GM18519 (cell line): ENCODE data around the gene AMN.

Source experiments
- ATAC-seq: cut with Tn5 transposase; IDR thresholded peaks from one replicate; pipeline ENCODE4 v1.9.1; 2021; ENCODE audit warnings: mild to moderate bottlenecking, moderate library complexity; ENCODE audit not compliant: unreplicated experiment, low FRiP score

The AMN gene

DNA sequence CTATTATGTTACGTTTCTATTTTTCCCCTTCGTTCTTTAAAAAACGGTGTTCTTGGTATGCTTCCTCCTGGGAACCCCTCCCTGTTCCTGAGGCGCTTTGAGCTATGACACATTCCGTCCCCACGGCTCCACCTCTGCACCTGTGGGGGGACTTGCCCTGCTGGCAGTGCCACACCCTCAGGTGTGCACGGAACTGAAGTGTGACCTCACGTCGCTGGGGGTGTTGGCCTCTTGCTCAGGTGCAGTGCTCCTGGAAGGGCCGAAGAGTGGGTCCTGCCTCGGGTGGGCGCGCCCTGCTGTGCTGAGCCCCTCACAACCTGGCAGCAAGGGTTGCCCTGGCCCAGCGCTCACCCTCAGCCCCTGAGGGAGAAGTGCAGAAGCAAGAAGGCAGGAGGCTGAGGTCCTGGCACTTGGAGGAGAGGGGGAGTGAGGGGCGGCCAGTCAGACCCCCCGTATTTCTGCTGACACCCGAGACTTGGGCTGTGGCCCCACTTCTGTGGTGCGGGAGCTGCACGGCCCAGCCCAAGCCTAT, 4.9 kb downstream of the AMN start:
- no peak for ATAC-seq

DNA sequence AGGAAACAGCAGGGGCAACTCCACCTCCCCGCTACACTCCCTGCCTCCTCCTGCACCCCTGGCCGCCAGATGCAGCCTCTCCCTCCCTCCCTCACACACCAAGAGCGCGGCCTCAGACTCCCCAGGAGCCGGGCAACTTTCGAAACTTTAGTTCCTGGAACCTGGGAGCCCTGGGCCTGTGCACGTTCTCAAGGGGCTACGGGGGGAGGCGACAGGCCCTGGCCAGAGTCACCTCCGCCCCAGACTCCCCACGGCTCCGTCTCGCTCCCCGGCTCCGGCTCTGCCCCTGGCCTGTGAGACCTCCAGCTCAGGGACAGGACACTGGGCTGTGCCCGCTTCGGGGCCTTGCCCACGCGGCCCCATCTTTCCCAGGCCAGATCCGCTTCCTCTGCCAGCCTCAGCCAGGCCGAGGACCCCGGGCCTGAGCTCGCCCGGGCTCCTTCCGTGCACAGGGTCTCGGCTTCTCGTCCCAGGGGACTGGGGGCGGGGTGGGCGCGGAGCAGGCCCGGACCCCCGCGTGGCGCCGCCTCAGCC, 5.5 kb downstream of the AMN start:
- ATAC-seq, result no peak

DNA sequence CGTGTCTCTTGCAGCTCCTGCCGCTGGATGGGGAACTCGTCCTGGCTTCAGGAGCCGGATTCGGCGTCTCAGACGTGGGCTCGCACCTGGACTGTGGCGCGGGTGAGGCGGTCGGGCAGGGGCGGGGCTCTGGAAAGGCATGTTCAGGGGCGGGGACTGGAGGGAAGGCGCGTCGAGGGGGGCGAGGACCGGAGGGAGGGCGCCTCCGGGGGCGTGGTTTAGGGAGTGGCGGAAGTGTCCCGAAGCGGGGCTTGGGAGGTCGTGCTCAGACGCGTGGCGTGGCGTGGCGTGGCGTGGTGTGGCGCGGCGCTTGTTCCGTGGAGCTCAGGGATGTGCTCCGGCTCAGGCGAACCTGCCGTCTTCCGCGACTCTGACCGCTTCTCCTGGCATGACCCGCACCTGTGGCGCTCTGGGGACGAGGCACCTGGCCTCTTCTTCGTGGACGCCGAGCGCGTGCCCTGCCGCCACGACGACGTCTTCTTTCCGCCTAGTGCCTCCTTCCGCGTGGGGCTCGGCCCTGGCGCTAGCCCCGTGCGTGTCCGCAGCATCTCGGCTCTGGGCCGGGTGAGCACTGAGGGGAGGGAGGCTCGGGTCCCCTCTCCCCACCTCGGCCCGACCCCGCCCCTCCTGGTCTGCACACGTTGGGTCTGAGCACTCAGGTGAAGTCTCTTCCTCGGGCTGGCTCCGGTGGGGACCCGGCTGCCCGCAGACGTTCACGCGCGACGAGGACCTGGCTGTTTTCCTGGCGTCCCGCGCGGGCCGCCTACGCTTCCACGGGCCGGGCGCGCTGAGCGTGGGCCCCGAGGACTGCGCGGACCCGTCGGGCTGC, 6.2 kb downstream of the AMN start:
- ATAC-seq, result no peak

DNA sequence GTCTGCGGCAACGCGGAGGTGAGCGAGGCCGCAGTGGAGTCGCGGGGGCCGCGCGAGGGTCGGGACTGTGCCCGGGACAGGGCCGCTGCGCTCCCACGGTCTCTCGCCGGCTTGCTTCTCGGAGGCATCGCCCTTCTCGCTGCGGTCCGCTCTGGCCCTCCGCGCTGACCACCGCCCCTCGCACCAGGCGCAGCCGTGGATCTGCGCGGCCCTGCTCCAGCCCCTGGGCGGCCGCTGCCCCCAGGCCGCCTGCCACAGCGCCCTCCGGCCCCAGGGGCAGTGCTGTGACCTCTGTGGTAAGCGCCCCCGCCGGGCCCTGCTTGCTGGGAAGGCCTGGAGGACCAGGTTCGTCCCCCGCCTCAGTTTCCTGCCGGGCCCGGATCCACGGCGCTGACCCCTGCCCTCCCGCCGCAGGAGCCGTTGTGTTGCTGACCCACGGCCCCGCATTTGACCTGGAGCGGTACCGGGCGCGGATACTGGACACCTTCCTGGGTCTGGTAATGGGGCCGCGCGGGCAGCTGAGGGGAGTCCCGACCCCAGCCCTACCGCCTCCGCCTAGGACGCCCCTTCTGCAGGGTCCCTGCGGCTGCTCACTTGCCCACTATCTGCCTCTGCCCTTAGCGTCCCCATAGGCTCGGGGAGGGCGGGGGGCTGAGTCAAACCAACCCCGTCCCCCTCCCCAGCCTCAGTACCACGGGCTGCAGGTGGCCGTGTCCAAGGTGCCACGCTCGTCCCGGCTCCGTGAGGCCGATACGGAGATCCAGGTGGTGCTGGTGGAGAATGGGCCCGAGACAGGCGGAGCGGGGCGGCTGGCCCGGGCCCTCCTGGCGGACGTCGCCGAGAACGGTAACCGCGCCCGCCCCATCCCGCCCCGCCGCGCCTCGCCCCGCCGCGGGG, 7.0 kb downstream of the AMN start:
- no peak for ATAC-seq

GRCh38 chr14:102930138-102930752, 7.8 kb downstream of the AMN start:
- no peak for ATAC-seq

GRCh38 chr14:102930753-102931579, 8.5 kb downstream of the AMN start:
- no peak for ATAC-seq

- no peak for ATAC-seq
Observed at GRCh38 chr14:102931580-102932285, 9.3 kb downstream of the AMN start.

- no peak for ATAC-seq
Observed at GRCh38 chr14:102932484-102933248, 10.2 kb downstream of the AMN start.

- no peak for ATAC-seq
Observed at GRCh38 chr14:102933618-102934231, 11.3 kb downstream of the AMN start.

- no peak for ATAC-seq
Observed at GRCh38 chr14:102935756-102936155, 13.3 kb downstream of the AMN start.

- no peak for ATAC-seq
Observed at GRCh38 chr14:102937331-102938175, 15.1 kb downstream of the AMN start.

DNA sequence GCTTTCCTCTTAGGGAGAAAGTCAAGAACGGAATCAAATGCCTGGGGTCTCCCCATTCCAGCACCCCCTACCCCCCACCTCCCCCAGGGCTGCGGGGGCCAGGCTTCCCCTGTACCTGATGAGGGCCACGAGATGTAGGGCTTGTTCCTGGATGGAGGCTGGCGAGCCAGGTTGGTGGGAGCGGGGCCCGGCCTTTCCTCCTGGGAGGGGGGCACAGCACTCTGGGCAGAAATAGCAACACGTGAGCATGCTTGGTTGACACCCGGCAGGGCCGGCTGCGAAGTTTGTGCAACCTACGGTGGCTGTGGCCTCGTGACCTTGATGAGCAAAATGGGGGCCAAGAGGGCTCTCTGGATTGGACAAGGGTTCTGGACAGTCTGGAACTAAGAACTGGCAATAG, 15.7 kb downstream of the AMN start:
- ATAC-seq, result no peak

DNA sequence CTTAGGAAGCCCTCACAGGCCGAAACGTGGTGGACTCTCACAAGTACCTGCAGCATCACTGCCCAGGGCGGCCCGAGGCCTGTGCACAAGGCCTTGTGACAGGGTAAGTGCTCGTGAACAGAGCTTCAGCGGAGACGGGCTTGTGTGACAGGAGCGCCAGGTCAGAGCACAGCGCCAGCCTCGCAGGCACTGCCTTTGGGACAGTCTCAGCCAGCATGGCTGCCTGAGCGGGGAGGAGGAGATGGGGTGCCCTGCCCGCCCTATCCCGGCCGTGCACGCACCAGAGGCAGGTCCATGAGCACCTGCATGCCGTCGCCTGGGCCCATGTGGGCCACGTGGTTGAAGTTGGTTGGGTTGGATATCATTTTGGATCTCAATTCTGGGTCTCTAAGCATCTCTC, 16.9 kb downstream of the AMN start:
- no peak for ATAC-seq

GRCh38 chr14:102939820-102940561, 17.5 kb downstream of the AMN start:
- ATAC-seq, result no peak

- no peak for ATAC-seq
Observed at GRCh38 chr14:102940729-102941362, 18.4 kb downstream of the AMN start.

DNA sequence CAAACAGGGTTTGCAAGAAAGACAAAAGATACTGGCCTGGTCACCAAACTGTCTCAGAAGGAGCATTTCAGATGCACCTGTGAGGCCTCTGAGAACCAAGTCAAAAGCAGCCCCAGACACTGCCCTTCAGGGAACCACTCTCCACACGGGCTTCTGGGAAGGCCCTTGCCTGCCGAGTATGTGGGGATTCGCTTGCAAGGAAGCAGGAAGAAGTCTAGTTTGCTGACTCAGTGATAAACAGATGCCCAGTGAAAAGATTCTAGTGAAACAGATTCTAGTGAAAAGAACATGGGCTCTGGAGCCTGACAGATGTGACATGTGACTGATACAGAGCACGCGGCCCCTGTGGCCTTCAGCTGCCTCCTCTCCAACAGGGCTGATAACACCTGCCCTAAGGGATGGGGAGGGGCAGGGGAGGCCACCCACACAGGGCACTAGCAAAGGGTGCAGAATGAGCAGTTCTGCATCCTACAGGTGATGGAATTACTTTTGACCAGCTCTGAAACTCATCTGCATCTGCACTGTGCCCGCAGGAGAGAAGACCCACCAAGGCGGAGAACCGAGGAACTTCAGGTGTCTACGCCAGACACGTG, 19.1 kb downstream of the AMN start:
- no peak for ATAC-seq
